Vagina (tissue), 2 donors: ENCODE results near the gene AKR7A3.

Experiments used
- POLR2A ChIP-seq, 2 donors: fragments of 450-650 bp; IDR thresholded peaks; one replicate each; pipeline ENCODE4 v1.6.1; 2017; ENCODE audit warnings: antibody characterized with exemption in 2 of 2, mild to moderate bottlenecking in 2 of 2, moderate library complexity in 2 of 2
- POLR2AphosphoS5 ChIP-seq, 2 donors: sonication (generic); formaldehyde crosslinking; IDR thresholded peaks; one replicate each; pipeline ENCODE4 v1.9.0; 2017; ENCODE audit warnings: antibody characterized with exemption in 2 of 2, mild to moderate bottlenecking in 2 of 2, low read depth in 1 of 2; ENCODE audit not compliant: insufficient read depth in 1 of 2
- TF ChIP-seq, protein P1 (sequence below), 3 experiments: fragments of 450-650 bp in 2 of 3; fragments of 200-600 bp in 1 of 3; sonication (generic) in 1 of 3; IDR thresholded peaks; one replicate each; pipeline ENCODE4 v1.5.1; 2017 to 2019; ENCODE audit warnings: antibody characterized with exemption in 3 of 3, mild to moderate bottlenecking in 2 of 3, moderate library complexity in 2 of 3

DNA sequence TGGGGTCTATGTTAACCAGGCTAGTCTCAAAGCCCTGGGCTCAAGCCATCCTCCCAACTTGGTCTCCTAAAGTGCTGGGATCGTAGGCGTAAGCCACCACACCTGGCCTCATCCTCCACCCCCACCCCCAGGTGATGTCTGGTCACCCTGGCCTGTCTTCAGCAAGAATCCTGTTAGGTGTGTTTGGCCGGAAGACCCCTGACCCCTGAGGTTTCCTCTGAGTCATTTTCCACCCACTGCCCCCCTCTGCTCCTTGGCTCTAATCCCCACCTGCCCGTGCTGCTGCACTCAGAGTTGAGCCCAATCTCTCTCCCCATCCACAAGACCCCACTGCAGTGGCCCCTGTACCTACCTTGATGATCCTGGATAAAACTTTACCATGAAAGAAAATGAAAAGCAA lies 48.7 kb upstream of the AKR7A3 start:
- TF ChIP-seq, protein P1, sequence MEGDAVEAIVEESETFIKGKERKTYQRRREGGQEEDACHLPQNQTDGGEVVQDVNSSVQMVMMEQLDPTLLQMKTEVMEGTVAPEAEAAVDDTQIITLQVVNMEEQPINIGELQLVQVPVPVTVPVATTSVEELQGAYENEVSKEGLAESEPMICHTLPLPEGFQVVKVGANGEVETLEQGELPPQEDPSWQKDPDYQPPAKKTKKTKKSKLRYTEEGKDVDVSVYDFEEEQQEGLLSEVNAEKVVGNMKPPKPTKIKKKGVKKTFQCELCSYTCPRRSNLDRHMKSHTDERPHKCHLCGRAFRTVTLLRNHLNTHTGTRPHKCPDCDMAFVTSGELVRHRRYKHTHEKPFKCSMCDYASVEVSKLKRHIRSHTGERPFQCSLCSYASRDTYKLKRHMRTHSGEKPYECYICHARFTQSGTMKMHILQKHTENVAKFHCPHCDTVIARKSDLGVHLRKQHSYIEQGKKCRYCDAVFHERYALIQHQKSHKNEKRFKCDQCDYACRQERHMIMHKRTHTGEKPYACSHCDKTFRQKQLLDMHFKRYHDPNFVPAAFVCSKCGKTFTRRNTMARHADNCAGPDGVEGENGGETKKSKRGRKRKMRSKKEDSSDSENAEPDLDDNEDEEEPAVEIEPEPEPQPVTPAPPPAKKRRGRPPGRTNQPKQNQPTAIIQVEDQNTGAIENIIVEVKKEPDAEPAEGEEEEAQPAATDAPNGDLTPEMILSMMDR (IDR thresholded peaks at IDR 0.05): no peak
- TF ChIP-seq POLR2A (IDR thresholded peaks at IDR 0.05) (no peak), POLR2AphosphoS5 (IDR thresholded peaks at IDR 0.05; ENCODE audit: insufficient read depth in 1 of 2, low read depth in 1 of 2) (no peak)
